HepG2 (cell line): Measurements from ENCODE around the gene JAZF1. TPM values are rescaled to one million over a fixed set of nuclear protein-coding genes. Genes with fewer than 3 reads are reported as not detected.

Experiments
- ATAC-seq: fragments of 200-7000 bp; cut with Tn5 transposase; 3 replicates; pipeline ENCODE4 v1.9.1; 2020; ENCODE audit warnings: mild to moderate bottlenecking, moderate library complexity
- BruUV-seq: library from RNA; stranded (reverse); fragments of 400-500 nt; replicated peaks from 2 replicates; lab custom pipeline; 2021; lab: Mats Ljungman, UMichigan
- CTCF ChIA-PET: fragments of 300-600 bp; formaldehyde crosslinking; extraction: SDS; loops from one replicate; lab custom pipeline; 2021; ENCODE audit warnings: low total read pairs, inconsistent platforms, low intra/inter-chr PET ratio; lab: Yijun Ruan, JAX
- POLR2A ChIA-PET: fragments of 350-600 bp; sonication (Branson Sonifier 250); formaldehyde crosslinking; loops from one replicate; lab custom pipeline; 2020; ENCODE audit warnings: antibody characterized with exemption, inconsistent platforms; lab: Yijun Ruan, JAX
- DNase-seq: peaks from one replicate; pipeline ENCODE4 v3.0.0-alpha.2; 2015; ENCODE audit warnings: low spot score
- FAIRE-seq: peaks from 3 replicates; lab custom pipeline; 2011; peaks lifted over from hg19 to GRCh38; lab: Jason Lieb, UNC
- H2AFZ ChIP-seq: one replicate; pipeline ENCODE4 v1.6.1; 2011; ENCODE audit warnings: low read length, inconsistent platforms
- H3K27ac ChIP-seq: fragments of 300-600 bp; 3 replicates; pipeline ENCODE4 v1.8.0; 2011; ENCODE audit warnings: mixed run types, mild to moderate bottlenecking, mixed read lengths, low read length, inconsistent platforms; ENCODE audit not compliant: insufficient read depth; ENCODE audit errors: extremely low read length
- H3K27me3 ChIP-seq, 2 experiments: fragments of 200-600 bp in 1 of 2; 2 replicates in 1 of 2; 3 replicates in 1 of 2; pipeline versions ENCODE4 v1.6.0 to v1.8.0; 2011; ENCODE audit warnings: low read length in 2 of 2, mild to moderate bottlenecking in 2 of 2, moderate library complexity in 2 of 2, inconsistent platforms in 1 of 2; ENCODE audit not compliant: insufficient read depth in 2 of 2, control insufficient read depth in 1 of 2
- H3K36me3 ChIP-seq, 2 experiments: fragments of 200-600 bp in 1 of 2; replicated peaks in 1 of 2; 2 replicates in 1 of 2; 3 replicates in 1 of 2; pipeline versions ENCODE4 v1.5.1 to v1.8.0; 2011; ENCODE audit warnings: low read length in 2 of 2, inconsistent platforms in 1 of 2; ENCODE audit not compliant: insufficient read depth in 2 of 2, control insufficient read depth in 1 of 2
- H3K4me1 ChIP-seq: 2 replicates; pipeline ENCODE4 v1.5.1; 2012; ENCODE audit warnings: low read length, inconsistent platforms; ENCODE audit not compliant: insufficient read depth
- H3K4me2 ChIP-seq: 2 replicates; pipeline ENCODE4 v1.6.0; 2011; ENCODE audit warnings: low read depth, low read length, inconsistent platforms
- H3K4me3 ChIP-seq, 3 experiments: fragments of 200-600 bp in 1 of 3; sonication (generic), shearing (Covaris generic) in 1 of 3; replicated peaks in 1 of 3; 2 replicates each; pipeline ENCODE4 v1.5.1; 2011 to 2016; ENCODE audit warnings: low read length in 3 of 3, inconsistent platforms in 2 of 3, low read depth in 2 of 3, mild to moderate bottlenecking in 2 of 3, control low read depth in 1 of 3, mixed read lengths in 1 of 3; ENCODE audit not compliant: insufficient read depth in 1 of 3
- H3K79me2 ChIP-seq: one replicate; pipeline ENCODE4 v1.6.1; 2011; ENCODE audit warnings: low read length, inconsistent platforms; ENCODE audit not compliant: insufficient read depth
- H3K9ac ChIP-seq: 2 replicates; pipeline ENCODE4 v1.6.0; 2011; ENCODE audit warnings: mild to moderate bottlenecking, low read depth, low read length, inconsistent platforms; ENCODE audit not compliant: insufficient read depth
- H3K9me3 ChIP-seq: 2 replicates; pipeline ENCODE4 v1.5.1; 2012; ENCODE audit warnings: mild to moderate bottlenecking, low read length
- H4K20me1 ChIP-seq: 2 replicates; pipeline ENCODE4 v1.6.0; 2011; ENCODE audit warnings: inconsistent platforms, mild to moderate bottlenecking, low read length, moderate library complexity; ENCODE audit not compliant: insufficient read depth
- CCDC6 ChIP-seq: sonication (generic); formaldehyde crosslinking; IDR thresholded peaks from 2 replicates; pipeline ENCODE4 v1.8.1; 2022; ENCODE audit warnings: mild to moderate bottlenecking, missing genetic modification reagents, moderate library complexity
- FOXJ3 ChIP-seq: sonication (generic); formaldehyde crosslinking; IDR thresholded peaks from 2 replicates; pipeline ENCODE4 v1.4.0; 2020; ENCODE audit warnings: missing genetic modification reagents, mild to moderate bottlenecking, borderline replicate concordance
- KMT2A ChIP-seq: sonication (generic); formaldehyde crosslinking; IDR thresholded peaks from 2 replicates; pipeline ENCODE4 v1.4.0; 2020; ENCODE audit warnings: missing genetic modification reagents
- MEIS1 ChIP-seq: sonication (generic); formaldehyde crosslinking; IDR thresholded peaks from 2 replicates; pipeline ENCODE4 v1.9.0; 2021; ENCODE audit warnings: mild to moderate bottlenecking, missing genetic modification reagents, moderate library complexity, borderline replicate concordance
- MYPOP ChIP-seq: sonication (generic); formaldehyde crosslinking; IDR thresholded peaks from 2 replicates; pipeline ENCODE4 v1.8.1; 2023; ENCODE audit warnings: mild to moderate bottlenecking, moderate library complexity, missing genetic modification reagents
- NRL ChIP-seq: sonication (generic); formaldehyde crosslinking; IDR thresholded peaks from 2 replicates; pipeline ENCODE4 v1.5.0; 2020; ENCODE audit warnings: missing genetic modification reagents, mild to moderate bottlenecking, moderate library complexity, borderline replicate concordance
- PAF1 ChIP-seq: IDR thresholded peaks from 2 replicates; pipeline ENCODE4 v1.6.1; 2016; ENCODE audit warnings: missing genetic modification reagents, missing compliant biosample characterization
- RBM22 ChIP-seq: fragments of 200-400 bp; formaldehyde crosslinking; optimal IDR thresholded peaks from 2 replicates; pipeline ENCODE3; 2017; ENCODE audit warnings: mild to moderate bottlenecking, low read length, moderate library complexity
- SRSF1 ChIP-seq: fragments of 200-400 bp; formaldehyde crosslinking; optimal IDR thresholded peaks from 2 replicates; pipeline ENCODE3; 2017; ENCODE audit warnings: mild to moderate bottlenecking, low read depth, low read length, moderate library complexity
- TFE3 ChIP-seq: IDR thresholded peaks from 2 replicates; pipeline ENCODE4 v1.6.1; 2016
- THRA ChIP-seq: sonication (generic); formaldehyde crosslinking; IDR thresholded peaks from 2 replicates; pipeline ENCODE4 v1.4.0; 2020; ENCODE audit warnings: missing genetic modification reagents, borderline replicate concordance
- ZNF790 ChIP-seq: sonication (generic); formaldehyde crosslinking; IDR thresholded peaks from 2 replicates; pipeline ENCODE4 v1.8.0; 2022; ENCODE audit warnings: missing genetic modification reagents, mild to moderate bottlenecking, borderline replicate concordance
- ZSCAN31 ChIP-seq: sonication (generic); formaldehyde crosslinking; IDR thresholded peaks from 2 replicates; pipeline ENCODE4 v1.5.0; 2020; ENCODE audit warnings: low read depth, mild to moderate bottlenecking, missing genetic modification reagents
- WGBS: methylation state at CpG from one replicate; pipeline ENCODE4 v1.1.6; 2017; ENCODE audit warnings: low lambda C conversion rate; 5-methylcytosine and 5-hydroxymethylcytosine counted together
- in situ Hi-C: cut with HindIII; loops from 2 replicates; pipeline ENCODE4 v1.10.0; 2017; ENCODE audit warnings: low pct_unique_long_range_greater_than_20kb; ENCODE audit not compliant: extremely low pct_ligation_motif_present
- intact Hi-C: fragments of 100-400 bp; cut with micrococcal nuclease; formaldehyde crosslinking; loops from one replicate; pipeline ENCODE4 v1.10.0; 2022; ENCODE audit not compliant: unreplicated experiment
- polyA plus RNA-seq, 8 experiments: library from polyadenylated mRNA; depleted of rRNA in 3 of 8; stranded (reverse) in 7 of 8; unstranded in 1 of 8; fragments of >200 nt; fragmentation: Illumina TruSeq in 4 of 8; extraction: Trizol in 4 of 8; gene quantifications; 2 replicates each; pipeline versions ENCODE4 v1.2.1 to v1.2.3, GENCODE V29; 2011 to 2016; ENCODE audit warnings: low read depth in 4 of 8, missing spikeins in 1 of 8, mixed read lengths in 1 of 8; ENCODE audit not compliant: insufficient read depth in 1 of 8
- total RNA-seq, 5 experiments: library from RNA; depleted of rRNA; stranded (reverse); fragments of >200 nt; fragmentation: Illumina TruSeq; extraction: Trizol; gene quantifications; 2 replicates each; pipeline ENCODE4 v1.2.3, GENCODE V29; 2016; ENCODE audit warnings: low read depth in 1 of 5

Gene JAZF1
- total and polyA plus RNA-seq, 2 of the 13 experiments (the other 11 are each of a cell fraction or from before 2014, with no cell fraction given), result not detected

GRCh38 chr7:28208506-28208905 is 27.9 kb upstream of the JAZF1 start:
- DNase-seq (no peak), ATAC-seq (no peak), FAIRE-seq (no peak)
- Histone ChIP-seq H3K4me2 (no peak overlapping the region), H3K79me2 (no peaks in the 10 kb centered on the region), H3K27ac (no peak overlapping the region), H3K9ac (no peak overlapping the region), H3K9me3 (no peaks in the 10 kb centered on the region), H2AFZ (no peak overlapping the region), H3K4me3 (no peak overlapping the region), H3K4me1 (no peaks in the 10 kb centered on the region), H3K27me3 (no peaks in the 10 kb centered on the region; a peak in 1 of 5 replicates), H4K20me1 (no peaks in the 10 kb centered on the region), H3K36me3 (no peaks in the 10 kb centered on the region)
- intact Hi-C loops, result no loop called here
- TF ChIP-seq SRSF1 (no peak), MYPOP (CRISPR knock-in tag) (no peak), RBM22 (no peak), FOXJ3 (CRISPR knock-in tag) (no peak), THRA (CRISPR knock-in tag) (no peak), MEIS1 (no peak), TFE3 (CRISPR knock-in tag) (no peak), CCDC6 (CRISPR knock-in tag) (no peak), ZSCAN31 (no peak), ZNF790 (CRISPR knock-in tag) (no peak), PAF1 (no peak), NRL (CRISPR knock-in tag) (no peak), KMT2A (no peak)
- ChIA-PET CTCF (no interaction called here), POLR2A (no interaction called here)
- in situ Hi-C loops, result no loop called here
- 6% methylated on average over 2 of the region's 2 CpGs for whole genome bisulfite sequencing
- BruUV-seq, result no TSS peak
